Measurements from ENCODE around the gene DCAF8.

The DCAF8 gene

DNA sequence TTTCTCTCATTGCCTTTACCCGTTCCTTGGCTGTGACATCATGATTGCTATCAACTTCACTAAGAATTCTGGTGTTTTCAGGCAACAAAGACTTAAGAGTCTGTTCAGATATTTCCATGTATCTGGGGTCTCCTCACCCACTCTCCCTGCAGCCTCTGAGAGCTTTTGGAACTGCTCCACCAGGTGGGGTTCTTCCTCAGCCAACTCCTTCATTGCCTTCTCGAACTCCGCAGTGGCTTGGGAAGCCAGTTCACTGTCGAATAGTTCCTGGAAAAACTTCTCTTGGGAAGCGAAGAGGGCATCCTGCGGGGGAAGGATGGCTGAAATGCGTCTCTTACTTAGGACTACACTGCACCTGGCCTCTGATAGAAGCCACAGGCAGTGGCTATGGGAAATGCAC is 20.5 kb upstream of the DCAF8 start:
- Histone ChIP-seq H3K4me3 (replicated peaks; ENCODE audit: insufficient read depth, low read length) (no peak overlapping the region), H3K27me3 (ENCODE audit: insufficient read depth, poor library complexity, severe bottlenecking) (no peaks in the 10 kb centered on the region), H3K27ac (replicated peaks) (no peak overlapping the region)
- no peak for TF ChIP-seq GABPA (IDR thresholded peaks at IDR 0.05; ENCODE audit: low read depth)
- no peak for TF ChIP-seq SPI1 (IDR thresholded peaks at IDR 0.05; ENCODE audit: borderline replicate concordance, low read depth)
- TF ChIP-seq, protein P1, sequence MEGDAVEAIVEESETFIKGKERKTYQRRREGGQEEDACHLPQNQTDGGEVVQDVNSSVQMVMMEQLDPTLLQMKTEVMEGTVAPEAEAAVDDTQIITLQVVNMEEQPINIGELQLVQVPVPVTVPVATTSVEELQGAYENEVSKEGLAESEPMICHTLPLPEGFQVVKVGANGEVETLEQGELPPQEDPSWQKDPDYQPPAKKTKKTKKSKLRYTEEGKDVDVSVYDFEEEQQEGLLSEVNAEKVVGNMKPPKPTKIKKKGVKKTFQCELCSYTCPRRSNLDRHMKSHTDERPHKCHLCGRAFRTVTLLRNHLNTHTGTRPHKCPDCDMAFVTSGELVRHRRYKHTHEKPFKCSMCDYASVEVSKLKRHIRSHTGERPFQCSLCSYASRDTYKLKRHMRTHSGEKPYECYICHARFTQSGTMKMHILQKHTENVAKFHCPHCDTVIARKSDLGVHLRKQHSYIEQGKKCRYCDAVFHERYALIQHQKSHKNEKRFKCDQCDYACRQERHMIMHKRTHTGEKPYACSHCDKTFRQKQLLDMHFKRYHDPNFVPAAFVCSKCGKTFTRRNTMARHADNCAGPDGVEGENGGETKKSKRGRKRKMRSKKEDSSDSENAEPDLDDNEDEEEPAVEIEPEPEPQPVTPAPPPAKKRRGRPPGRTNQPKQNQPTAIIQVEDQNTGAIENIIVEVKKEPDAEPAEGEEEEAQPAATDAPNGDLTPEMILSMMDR (IDR thresholded peaks at IDR 0.05; ENCODE audit: insufficient read depth, low read length) = no peak
- TF ChIP-seq, protein P2, sequence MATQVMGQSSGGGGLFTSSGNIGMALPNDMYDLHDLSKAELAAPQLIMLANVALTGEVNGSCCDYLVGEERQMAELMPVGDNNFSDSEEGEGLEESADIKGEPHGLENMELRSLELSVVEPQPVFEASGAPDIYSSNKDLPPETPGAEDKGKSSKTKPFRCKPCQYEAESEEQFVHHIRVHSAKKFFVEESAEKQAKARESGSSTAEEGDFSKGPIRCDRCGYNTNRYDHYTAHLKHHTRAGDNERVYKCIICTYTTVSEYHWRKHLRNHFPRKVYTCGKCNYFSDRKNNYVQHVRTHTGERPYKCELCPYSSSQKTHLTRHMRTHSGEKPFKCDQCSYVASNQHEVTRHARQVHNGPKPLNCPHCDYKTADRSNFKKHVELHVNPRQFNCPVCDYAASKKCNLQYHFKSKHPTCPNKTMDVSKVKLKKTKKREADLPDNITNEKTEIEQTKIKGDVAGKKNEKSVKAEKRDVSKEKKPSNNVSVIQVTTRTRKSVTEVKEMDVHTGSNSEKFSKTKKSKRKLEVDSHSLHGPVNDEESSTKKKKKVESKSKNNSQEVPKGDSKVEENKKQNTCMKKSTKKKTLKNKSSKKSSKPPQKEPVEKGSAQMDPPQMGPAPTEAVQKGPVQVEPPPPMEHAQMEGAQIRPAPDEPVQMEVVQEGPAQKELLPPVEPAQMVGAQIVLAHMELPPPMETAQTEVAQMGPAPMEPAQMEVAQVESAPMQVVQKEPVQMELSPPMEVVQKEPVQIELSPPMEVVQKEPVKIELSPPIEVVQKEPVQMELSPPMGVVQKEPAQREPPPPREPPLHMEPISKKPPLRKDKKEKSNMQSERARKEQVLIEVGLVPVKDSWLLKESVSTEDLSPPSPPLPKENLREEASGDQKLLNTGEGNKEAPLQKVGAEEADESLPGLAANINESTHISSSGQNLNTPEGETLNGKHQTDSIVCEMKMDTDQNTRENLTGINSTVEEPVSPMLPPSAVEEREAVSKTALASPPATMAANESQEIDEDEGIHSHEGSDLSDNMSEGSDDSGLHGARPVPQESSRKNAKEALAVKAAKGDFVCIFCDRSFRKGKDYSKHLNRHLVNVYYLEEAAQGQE (IDR thresholded peaks at IDR 0.05; ENCODE audit: insufficient replicate concordance, low read depth) = no peak
- no peak for TF ChIP-seq POLR2AphosphoS5 (IDR thresholded peaks at IDR 0.05; ENCODE audit: low read depth)
- DNase-seq (ENCODE audit: low read depth in 1 of 2, low spot score in 1 of 2) = no peak

DNA sequence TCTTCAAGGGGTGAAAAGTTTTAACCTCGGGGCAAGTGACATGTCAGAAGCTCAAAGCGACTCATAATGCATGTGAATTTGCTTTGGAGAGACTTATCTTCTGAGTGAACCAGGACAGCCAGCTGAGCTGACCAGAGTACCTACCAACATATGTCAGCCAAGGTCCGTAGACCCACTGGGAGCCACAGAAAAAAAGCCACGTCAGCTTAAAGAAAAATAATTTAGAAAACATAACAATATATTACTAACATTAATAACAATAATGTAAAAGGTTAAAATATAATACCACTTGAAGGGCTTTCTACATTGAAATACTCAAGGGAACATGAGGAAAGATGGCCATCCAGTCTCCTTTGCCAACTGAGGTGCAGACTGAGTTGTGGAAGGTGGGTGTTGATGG is 15.6 kb upstream of the DCAF8 start:
- no peak overlapping the region for H3K4me3 ChIP-seq (replicated peaks; ENCODE audit: insufficient read depth, low read length)
- no peak for DNase-seq (ENCODE audit: low read depth in 1 of 2, low spot score in 1 of 2)
- no peak overlapping the region for H3K27ac ChIP-seq (replicated peaks)
- TF ChIP-seq POLR2AphosphoS5 (IDR thresholded peaks at IDR 0.05; ENCODE audit: low read depth) (no peak), GABPA (IDR thresholded peaks at IDR 0.05; ENCODE audit: low read depth) (no peak), SPI1 (IDR thresholded peaks at IDR 0.05; ENCODE audit: borderline replicate concordance, low read depth) (no peak)
- TF ChIP-seq, protein P2 (IDR thresholded peaks at IDR 0.05; ENCODE audit: insufficient replicate concordance, low read depth) = no peak
- TF ChIP-seq, protein P1 (IDR thresholded peaks at IDR 0.05; ENCODE audit: insufficient read depth, low read length) = no peak
- H3K27me3 ChIP-seq (ENCODE audit: insufficient read depth, poor library complexity, severe bottlenecking) = no peaks in the 10 kb centered on the region

DNA sequence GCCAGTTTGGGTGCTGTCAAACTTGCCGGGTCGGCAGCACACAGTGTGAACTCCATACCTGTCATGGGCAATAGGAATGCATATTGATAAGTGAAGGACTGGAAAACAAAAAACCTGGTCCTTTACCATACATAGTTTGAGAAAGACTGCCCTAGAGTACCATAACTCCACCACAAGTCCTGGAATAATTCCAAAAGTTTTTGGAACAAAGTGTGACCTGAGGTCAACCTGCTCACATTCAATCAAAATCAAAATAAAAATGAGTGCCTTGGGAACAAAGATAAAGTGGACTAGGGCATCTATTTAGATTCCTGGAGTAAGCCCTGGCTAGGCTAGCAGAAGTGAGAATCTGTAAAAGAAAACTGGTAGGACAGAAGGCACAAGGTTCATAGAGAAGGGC is 15.0 kb upstream of the DCAF8 start:
- no peak for DNase-seq (ENCODE audit: low read depth in 1 of 2, low spot score in 1 of 2)
- Histone ChIP-seq H3K27ac (replicated peaks) (no peak overlapping the region), H3K27me3 (ENCODE audit: insufficient read depth, poor library complexity, severe bottlenecking) (no peaks in the 10 kb centered on the region), H3K4me3 (replicated peaks; ENCODE audit: insufficient read depth, low read length) (no peak overlapping the region)
- no peak for TF ChIP-seq GABPA (IDR thresholded peaks at IDR 0.05; ENCODE audit: low read depth)
- TF ChIP-seq, protein P1 (IDR thresholded peaks at IDR 0.05; ENCODE audit: insufficient read depth, low read length) = no peak
- TF ChIP-seq SPI1 (IDR thresholded peaks at IDR 0.05; ENCODE audit: borderline replicate concordance, low read depth) = no peak
- TF ChIP-seq, protein P2 (IDR thresholded peaks at IDR 0.05; ENCODE audit: insufficient replicate concordance, low read depth) = no peak
- TF ChIP-seq POLR2AphosphoS5 (IDR thresholded peaks at IDR 0.05; ENCODE audit: low read depth) = no peak

Measured in HL-60 (cell line).